IMR-90 (cell line): ENCODE data around the gene FIGLA. TPM values are rescaled to one million over a fixed set of nuclear protein-coding genes. Genes with fewer than 3 reads are reported as not detected.

Experiments
- ATAC-seq: fragments of 200-7000 bp; cut with Tn5 transposase; 2 replicates; pipeline ENCODE4 v1.9.1; 2020; ENCODE audit warnings: low read depth, mild to moderate bottlenecking, moderate library complexity
- BruUV-seq: library from RNA; stranded (reverse); fragments of 400-500 nt; replicated peaks from 2 replicates; lab custom pipeline; 2021; lab: Mats Ljungman, UMichigan
- CTCF ChIA-PET: fragments of 300-600 bp; formaldehyde crosslinking; extraction: SDS; loops from one replicate; lab custom pipeline; 2021; ENCODE audit warnings: antibody characterized with exemption; lab: Yijun Ruan, JAX
- POLR2A ChIA-PET: fragments of 300-600 bp; sonication (Branson Sonifier 250); formaldehyde crosslinking; loops from one replicate; lab custom pipeline; 2022; ENCODE audit warnings: antibody characterized with exemption; ENCODE audit not compliant: unreplicated experiment; lab: Charles Lee
- DNase-seq: peaks from one replicate; pipeline ENCODE4 v3.0.0; 2013
- H2AFZ ChIP-seq: replicated peaks from 2 replicates; pipeline ENCODE3; 2013; ENCODE audit warnings: low read length, mild to moderate bottlenecking; ENCODE audit not compliant: poor library complexity
- H2AK5ac ChIP-seq: 2 replicates; pipeline ENCODE4 v1.6.1; 2013; ENCODE audit warnings: low read depth, low read length, inconsistent platforms
- H2AK9ac ChIP-seq: replicated peaks from 2 replicates; pipeline ENCODE3; 2013; ENCODE audit warnings: mild to moderate bottlenecking, low read depth, low read length, moderate library complexity; ENCODE audit not compliant: poor library complexity
- H2BK120ac ChIP-seq: 2 replicates; pipeline ENCODE4 v1.6.1; 2013; ENCODE audit warnings: low read depth, low read length, inconsistent platforms
- H2BK15ac ChIP-seq: 3 replicates; pipeline ENCODE4 v1.6.1; 2013; ENCODE audit warnings: low read depth, low read length, inconsistent platforms
- H2BK20ac ChIP-seq: 2 replicates; pipeline ENCODE4 v1.6.1; 2013; ENCODE audit warnings: low read depth, mild to moderate bottlenecking, inconsistent platforms, low read length, moderate library complexity
- H2BK5ac ChIP-seq: 2 replicates; pipeline ENCODE4 v1.6.1; 2013; ENCODE audit warnings: mild to moderate bottlenecking, low read depth, low read length, inconsistent platforms; ENCODE audit not compliant: poor library complexity, severe bottlenecking
- H3K14ac ChIP-seq: replicated peaks from 2 replicates; pipeline ENCODE4 v1.6.1; 2013; ENCODE audit warnings: low read depth, low read length, inconsistent platforms
- H3K18ac ChIP-seq: 2 replicates; pipeline ENCODE4 v1.6.1; 2013; ENCODE audit warnings: low read depth, low read length, control low read depth
- H3K23ac ChIP-seq: 2 replicates; pipeline ENCODE4 v1.6.1; 2013; ENCODE audit warnings: low read depth, low read length, inconsistent platforms
- H3K27ac ChIP-seq: 2 replicates; pipeline ENCODE4 v1.5.1; 2013; ENCODE audit warnings: mild to moderate bottlenecking, control low read depth, low read length; ENCODE audit not compliant: insufficient read depth
- H3K27me3 ChIP-seq: 2 replicates; pipeline ENCODE4 v1.6.1; 2013; ENCODE audit warnings: low read length; ENCODE audit not compliant: control insufficient read depth, insufficient read depth
- H3K36me3 ChIP-seq: 2 replicates; pipeline ENCODE4 v1.6.1; 2013; ENCODE audit warnings: low read length, mixed read lengths; ENCODE audit not compliant: control insufficient read depth, insufficient read depth
- H3K4ac ChIP-seq: 2 replicates; pipeline ENCODE4 v1.6.1; 2013; ENCODE audit warnings: low read depth, low read length, inconsistent platforms
- H3K4me1 ChIP-seq: 2 replicates; pipeline ENCODE4 v1.6.1; 2013; ENCODE audit warnings: low read length, mixed read lengths; ENCODE audit not compliant: control insufficient read depth, insufficient read depth
- H3K4me2 ChIP-seq: 2 replicates; pipeline ENCODE4 v1.6.1; 2013; ENCODE audit warnings: low read depth, mild to moderate bottlenecking, control low read depth, low read length, moderate library complexity
- H3K4me3 ChIP-seq: 2 replicates; pipeline ENCODE4 v1.5.1; 2013; ENCODE audit warnings: low read depth, mild to moderate bottlenecking, control low read depth, low read length, moderate library complexity; ENCODE audit not compliant: insufficient read depth
- H3K56ac ChIP-seq: 2 replicates; pipeline ENCODE4 v1.6.1; 2013; ENCODE audit warnings: low read length, inconsistent platforms; ENCODE audit not compliant: insufficient read depth; ENCODE audit errors: extremely low read depth
- H3K79me1 ChIP-seq, 2 experiments: 2 replicates each; pipeline ENCODE4 v1.6.1; 2013; ENCODE audit warnings: low read length in 2 of 2, inconsistent platforms in 1 of 2, low read depth in 1 of 2
- H3K9ac ChIP-seq: 2 replicates; pipeline ENCODE4 v1.6.1; 2013; ENCODE audit warnings: low read depth, low read length, control low read depth
- H3K9me1 ChIP-seq: 2 replicates; pipeline ENCODE4 v1.6.1; 2013; ENCODE audit warnings: low read length, inconsistent platforms; ENCODE audit not compliant: insufficient read depth
- H3K9me3 ChIP-seq: 2 replicates; pipeline ENCODE4 v1.6.1; 2013; ENCODE audit warnings: low read length; ENCODE audit not compliant: control insufficient read depth, insufficient read depth
- H4K20me1 ChIP-seq: 2 replicates; pipeline ENCODE4 v1.6.1; 2013; ENCODE audit warnings: low read length, inconsistent platforms; ENCODE audit not compliant: insufficient read depth
- H4K5ac ChIP-seq: 2 replicates; pipeline ENCODE4 v1.6.1; 2013; ENCODE audit warnings: mild to moderate bottlenecking, low read depth, low read length, control low read depth
- H4K8ac ChIP-seq, 2 experiments: 2 replicates each; pipeline ENCODE4 v1.6.1; 2013; ENCODE audit warnings: low read depth in 2 of 2, low read length in 2 of 2, control low read depth in 1 of 2, inconsistent platforms in 1 of 2
- H4K91ac ChIP-seq: 2 replicates; pipeline ENCODE4 v1.6.1; 2013; ENCODE audit warnings: low read depth, low read length, inconsistent platforms; ENCODE audit not compliant: insufficient read depth
- BHLHE40 ChIP-seq: fragments of 150-350 bp; IDR thresholded peaks from 2 replicates; pipeline ENCODE4 v1.6.1; 2016; ENCODE audit warnings: mild to moderate bottlenecking, low read depth, low read length
- CEBPB ChIP-seq: IDR thresholded peaks from 2 replicates; pipeline ENCODE4 v1.6.1; 2012; ENCODE audit warnings: low read depth, low read length, improper control_type of control experiment
- CTCF ChIP-seq: conservative IDR thresholded peaks from 2 replicates; pipeline ENCODE4 v1.5.1; 2012; ENCODE audit warnings: mild to moderate bottlenecking, low read depth, low read length, improper control_type of control experiment
- MAFK ChIP-seq: IDR thresholded peaks from 2 replicates; pipeline ENCODE4 v1.6.1; 2012; ENCODE audit warnings: low read depth, low read length, improper control_type of control experiment
- POLR2A ChIP-seq: IDR thresholded peaks from 2 replicates; pipeline ENCODE4 v1.6.1; 2012; ENCODE audit warnings: mild to moderate bottlenecking, low read depth, low read length
- RCOR1 ChIP-seq: IDR thresholded peaks from 2 replicates; pipeline ENCODE4 v1.6.1; 2012; ENCODE audit warnings: mild to moderate bottlenecking, low read length, improper control_type of control experiment; ENCODE audit not compliant: insufficient replicate concordance
- RFX5 ChIP-seq: IDR thresholded peaks from 2 replicates; pipeline ENCODE4 v1.8.0; 2012; ENCODE audit warnings: low read depth, mild to moderate bottlenecking, low read length, moderate library complexity
- SMC3 ChIP-seq: fragments of 150-350 bp; IDR thresholded peaks from 2 replicates; pipeline ENCODE4 v1.6.1; 2016; ENCODE audit warnings: low read depth, mild to moderate bottlenecking, antibody characterized with exemption, low read length, moderate library complexity
- WGBS, 2 experiments: methylation state at CpG; one replicate each; pipeline versions ENCODE4 v1.1.5 to v1.1.7; 2013; ENCODE audit warnings: missing lambda C conversion rate in 2 of 2; ENCODE audit not compliant: insufficient read length in 1 of 2; ENCODE audit errors: extremely low coverage in 2 of 2; 5-methylcytosine and 5-hydroxymethylcytosine counted together
- dilution Hi-C: fragments of 300-500 bp; cut with HindIII; formaldehyde crosslinking; loops from one replicate; pipeline ENCODE4 v1.14.3; 2018; ENCODE audit warnings: low sequenced_read_pairs; ENCODE audit not compliant: unreplicated experiment
- in situ Hi-C: fragments of 300-500 bp; cut with MboI; formaldehyde crosslinking; loops from 3 replicates; pipeline ENCODE4 v1.14.3; 2019; ENCODE audit warnings: low sequenced_read_pairs, inconsistent platforms, mixed read lengths
- intact Hi-C: fragments of 100-400 bp; cut with micrococcal nuclease; formaldehyde crosslinking; loops from 2 replicates; pipeline ENCODE4 v1.10.0; 2022
- polyA plus RNA-seq, 3 experiments: library from polyadenylated mRNA; depleted of rRNA; stranded (reverse); fragments of >200 nt; gene quantifications; 2 replicates each; pipeline ENCODE4 v1.2.3, GENCODE V29; 2012; ENCODE audit warnings: low replicate concordance in 1 of 3
- total RNA-seq: library from RNA; depleted of rRNA; stranded (reverse); fragments of >200 nt; gene quantifications from 2 replicates; pipeline ENCODE4 v1.2.3, GENCODE V29; 2012

The FIGLA gene
- total and polyA plus RNA-seq, 2 of the 4 experiments (the other 2 are of a cell fraction) = not detected

GRCh38 chr2:70746094-70746974 is 44.1 kb downstream of the FIGLA start:
- Histone ChIP-seq H4K20me1 (no peaks in the 10 kb centered on the region), H2AK5ac (no peak overlapping the region), H2BK120ac (no peak overlapping the region), H3K18ac (no peak overlapping the region), H3K4me3 (no peak overlapping the region), H2BK5ac (no peak overlapping the region), H4K91ac (no peak overlapping the region), H3K9me3 (no peaks in the 10 kb centered on the region), H2BK15ac (no peak overlapping the region), H3K36me3 (no peaks in the 10 kb centered on the region), H3K9ac (no peak overlapping the region), H3K56ac (no peak overlapping the region), H3K79me1 (no peaks in the 10 kb centered on the region), H3K9me1 (no peaks in the 10 kb centered on the region), H3K4ac (no peak overlapping the region), H3K23ac (no peak overlapping the region), H2BK20ac (no peak overlapping the region), H3K4me2 (no peak overlapping the region), H3K4me1 (no peaks in the 10 kb centered on the region), H4K8ac (no peak overlapping the region), H2AFZ (no peak overlapping the region), H4K5ac (no peak overlapping the region), H3K27me3 (no peaks in the 10 kb centered on the region), H2AK9ac (no peak overlapping the region), H3K14ac (no peak overlapping the region), H3K27ac (no peak overlapping the region)
- WGBS, 2 experiments = no CpG with 5 or more reads among the region's 5 CpGs
- TF ChIP-seq POLR2A (no peak), SMC3 (no peak), CEBPB (no peak), CTCF (no peak), RFX5 (no peak), BHLHE40 (no peak), MAFK (no peak), RCOR1 (no peak)
- ATAC-seq (no peak), DNase-seq (no peak)
- dilution Hi-C loops (no loop called here), in situ Hi-C loops (no loop called here), intact Hi-C loops (no loop called here)
- BruUV-seq = no TSS peak
- POLR2A ChIA-PET = no interaction called here
- CTCF ChIA-PET = no interaction called here
